Activated CD4-positive, CD25-positive, alpha-beta regulatory T cell treated with anti-CD3 and anti-CD28 coated beads, Interleukin-2, amount 50 U/mL, for 16 hours (primary cell): ENCODE results near the gene TMEM139.
"Not testable (repeated sequence)": the region's sequence is repeated elsewhere in the genome, so short reads cannot be mapped to it uniquely, and the experiment has no call there.

Experiments
- DNase-seq: peaks from one replicate; pipeline ENCODE4 v3.0.0-alpha.2; 2020; ENCODE audit warnings: low read depth, low spot score

Gene TMEM139

GRCh38 chr7:143288836-143289235 lies 4.1 kb downstream of the TMEM139 start:
- no peak for DNase-seq

GRCh38 chr7:143289421-143289820 lies 4.7 kb downstream of the TMEM139 start:
- DNase-seq = no peak

DNA sequence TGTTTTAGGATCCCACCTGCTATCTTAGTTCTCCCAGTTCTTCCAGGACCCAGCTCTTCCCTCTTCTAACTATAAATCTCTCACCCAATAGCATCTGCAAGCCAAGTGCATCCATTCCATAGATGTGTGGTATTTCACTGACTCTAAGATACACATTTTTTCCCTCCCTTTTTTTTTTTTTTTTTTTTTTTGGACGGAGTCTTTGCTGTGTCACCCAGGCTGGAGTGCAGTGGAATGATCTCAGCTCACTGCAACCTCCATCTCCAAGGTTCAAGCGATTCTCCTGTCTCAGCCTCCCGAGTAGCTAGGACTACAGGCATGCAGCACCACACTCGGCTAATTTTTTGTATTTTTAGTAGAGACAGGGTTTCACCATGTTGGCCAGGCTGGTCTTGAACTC lies 5.1 kb downstream of the TMEM139 start:
- not testable (repeated sequence) for DNase-seq

- DNase-seq = no peak
Measured at GRCh38 chr7:143290293-143290692, 5.5 kb downstream of the TMEM139 start.

GRCh38 chr7:143292876-143293275 lies 8.1 kb downstream of the TMEM139 start:
- DNase-seq = no peak

DNA sequence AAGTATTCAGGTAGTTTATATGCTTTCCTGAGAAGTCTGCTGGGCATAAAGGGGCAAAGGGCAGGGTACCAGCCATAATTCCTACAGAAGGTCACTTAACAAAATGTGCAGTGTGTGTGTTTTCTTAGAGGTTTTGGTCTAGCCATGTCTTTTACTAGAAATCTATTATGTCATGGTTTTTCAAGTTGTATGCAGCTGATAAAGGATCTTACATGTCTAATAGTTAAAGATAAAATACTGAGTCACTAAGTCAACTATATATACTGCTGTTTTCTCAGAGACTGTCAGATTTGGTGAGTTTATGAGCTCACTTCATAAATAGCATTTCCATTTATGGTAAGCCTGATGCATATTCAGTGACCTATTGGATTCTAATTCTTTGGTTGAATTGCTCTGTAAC lies 11.1 kb downstream of the TMEM139 start:
- DNase-seq = no peak

DNA sequence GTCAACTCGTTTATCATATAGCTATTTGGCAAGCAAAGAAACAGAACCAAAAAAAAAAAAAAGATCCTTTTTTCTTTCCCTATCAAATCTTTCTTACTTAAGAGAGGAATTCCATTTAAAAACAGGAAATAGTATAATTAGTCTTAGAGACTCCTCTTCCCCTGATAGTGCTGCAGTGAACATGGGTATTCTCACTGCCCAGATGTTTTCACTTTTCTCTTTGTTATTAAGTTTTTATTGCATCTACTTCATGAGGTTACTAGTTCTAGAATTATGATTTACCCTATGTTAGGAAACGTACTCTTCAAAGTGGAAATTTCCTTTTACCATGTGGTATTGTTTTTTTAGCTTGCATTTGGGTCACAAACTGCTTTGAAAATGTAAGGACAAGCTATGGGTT lies 11.9 kb downstream of the TMEM139 start:
- no peak for DNase-seq

DNA sequence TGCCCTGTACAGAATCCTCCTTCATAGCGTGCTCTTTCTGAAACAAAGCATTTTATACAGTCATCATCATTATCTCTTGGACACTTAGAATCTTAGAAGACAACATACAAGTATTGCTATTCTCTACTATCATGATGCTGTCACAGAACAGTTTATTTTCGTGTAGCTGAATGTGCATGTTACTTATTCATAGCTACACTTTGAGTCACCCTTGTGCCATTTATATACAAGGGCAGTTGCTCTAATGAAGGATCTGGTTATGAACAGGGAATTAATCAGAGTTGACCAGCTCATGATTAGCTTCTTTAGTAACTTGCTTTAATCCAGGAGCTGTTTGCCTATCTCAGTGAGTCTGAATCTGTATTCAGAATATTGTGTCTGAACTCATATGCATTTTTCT lies 14.6 kb downstream of the TMEM139 start:
- DNase-seq = no peak

- DNase-seq = peak; percentile 26
Measured at GRCh38 chr7:143299840-143300239, 15.1 kb downstream of the TMEM139 start.

DNA sequence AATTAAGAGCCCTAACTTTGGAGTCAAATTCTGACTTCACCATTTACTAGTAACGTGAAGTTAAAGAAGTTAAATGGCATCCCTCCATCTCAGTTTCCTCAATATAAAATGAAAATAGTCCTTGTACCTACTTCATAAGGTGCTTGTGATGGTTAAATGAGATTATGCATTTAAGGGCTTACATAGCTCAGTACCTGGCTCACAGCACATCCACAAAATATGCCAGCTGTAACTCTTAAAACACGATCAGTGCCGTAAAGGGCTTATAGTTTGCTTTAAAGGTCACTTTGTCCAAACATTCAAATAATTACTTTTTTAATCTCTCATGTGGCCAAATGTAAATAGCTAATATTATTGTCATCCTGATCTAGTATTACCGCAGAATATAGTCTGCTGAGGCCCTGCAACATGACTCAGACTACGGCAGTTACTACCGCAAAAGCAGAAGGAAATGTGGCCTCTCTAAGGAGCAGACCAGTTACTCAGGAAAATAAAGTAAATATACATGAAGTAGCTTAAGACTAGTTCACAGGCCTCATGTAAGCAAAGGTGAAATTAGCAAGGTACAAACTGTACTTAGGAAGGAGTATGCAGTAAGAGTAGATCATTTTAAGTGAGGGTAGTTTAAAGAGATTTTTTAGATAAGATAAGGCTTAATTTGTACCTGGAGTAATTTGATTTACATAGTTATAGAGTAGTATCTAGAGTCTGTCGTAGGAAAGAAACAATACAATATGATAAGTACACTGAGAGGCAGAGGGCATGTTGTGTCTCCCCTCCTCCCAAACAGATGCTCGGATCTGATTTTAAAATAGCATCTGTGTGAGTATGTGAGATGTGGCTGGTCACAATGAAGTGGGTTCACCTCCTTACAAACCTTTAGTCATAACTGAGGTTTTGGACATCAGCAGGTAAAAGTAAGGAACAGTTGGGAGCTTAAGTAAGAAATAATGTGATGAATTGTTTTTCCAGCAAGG lies 16.5 kb downstream of the TMEM139 start:
- DNase-seq = no peak

- no peak for DNase-seq
Measured at GRCh38 chr7:143303733-143304132, 19.0 kb downstream of the TMEM139 start.

- no peak for DNase-seq
Measured at GRCh38 chr7:143304938-143305337, 20.2 kb downstream of the TMEM139 start.

DNA sequence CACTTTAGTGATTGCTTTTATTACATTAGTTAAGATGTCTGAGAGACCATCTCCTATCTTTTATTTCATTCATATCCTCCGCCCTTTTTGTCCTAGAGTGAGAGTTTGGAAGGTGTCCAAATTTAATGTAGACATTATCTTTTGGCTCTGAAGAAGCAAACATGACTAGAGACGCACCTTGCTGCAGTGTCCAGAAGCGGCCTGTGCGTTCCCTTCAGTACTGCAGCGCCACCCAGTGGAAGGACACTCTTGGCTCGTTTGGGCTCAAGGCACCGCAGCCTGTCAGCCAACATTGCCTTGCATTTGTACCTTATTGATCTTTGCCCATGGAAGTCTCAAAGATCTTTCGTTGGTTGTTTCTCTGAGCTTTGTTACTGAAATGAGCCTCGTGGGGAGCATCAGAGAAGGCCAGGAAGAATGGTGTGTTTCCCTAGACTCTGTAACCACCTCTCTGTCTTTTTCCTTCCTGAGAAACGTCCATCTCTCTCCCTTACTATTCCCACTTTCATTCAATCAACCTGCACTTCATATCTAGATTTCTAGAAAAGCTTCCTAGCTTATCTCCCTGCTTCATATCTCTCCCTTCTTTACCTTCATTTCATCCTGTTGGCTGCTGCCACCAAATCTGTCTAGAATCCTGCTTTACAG lies 20.8 kb downstream of the TMEM139 start:
- peak; percentile 45 for DNase-seq

- no peak for DNase-seq
Measured at GRCh38 chr7:143308632-143309031, 23.9 kb downstream of the TMEM139 start.

GRCh38 chr7:143314127-143314526 lies 29.4 kb downstream of the TMEM139 start:
- no peak for DNase-seq

GRCh38 chr7:143315776-143316175 lies 31.0 kb downstream of the TMEM139 start, which contains the start of gene CLCN1:
Gene CLCN1, plus strand, starts transcription at chr7:143316111. Its CDS starts 102 bp downstream, at chr7:143316213.
- DNase-seq = no peak

DNA sequence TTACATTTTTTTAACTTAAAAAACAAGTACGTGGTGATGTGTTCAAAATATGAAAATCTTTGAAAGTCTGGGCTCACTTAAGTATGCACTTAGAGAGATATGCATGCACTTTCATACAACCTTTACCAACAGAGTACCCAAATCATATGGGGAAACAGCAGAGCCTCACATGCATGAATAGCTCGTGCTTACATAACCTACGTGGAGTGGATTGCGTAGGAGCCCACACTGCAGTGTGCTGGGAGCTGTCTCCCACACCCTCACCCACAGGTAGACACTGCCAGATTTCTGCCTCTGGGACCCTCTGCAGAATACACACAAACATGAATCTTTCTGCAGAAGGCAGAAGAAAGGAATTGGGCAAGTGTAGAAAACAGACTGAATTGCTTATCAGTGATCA lies 31.7 kb downstream of the TMEM139 start:
- no peak for DNase-seq

GRCh38 chr7:143318661-143319060 lies 33.9 kb downstream of the TMEM139 start:
- no peak for DNase-seq

- no peak for DNase-seq
Measured at GRCh38 chr7:143320620-143321019, 35.9 kb downstream of the TMEM139 start.

DNA sequence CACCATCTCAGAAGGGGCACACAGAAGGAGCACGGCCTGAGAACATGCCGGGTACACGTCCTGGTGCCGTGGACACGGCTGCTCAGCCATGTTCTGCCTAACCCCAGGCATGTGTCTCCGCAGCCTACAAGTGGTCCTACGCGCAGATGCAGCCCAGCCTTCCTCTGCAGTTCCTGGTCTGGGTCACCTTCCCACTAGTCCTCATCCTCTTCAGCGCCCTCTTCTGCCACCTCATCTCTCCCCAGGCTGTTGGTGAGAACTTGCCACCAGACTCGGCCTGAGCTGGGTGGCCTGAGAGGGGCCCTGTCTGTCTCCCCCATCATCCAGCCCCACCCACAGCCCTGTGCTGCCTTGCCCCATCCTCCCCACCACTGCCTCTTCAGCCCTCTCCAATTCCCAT lies 36.5 kb downstream of the TMEM139 start:
- no peak for DNase-seq

GRCh38 chr7:143321734-143322133 lies 37.0 kb downstream of the TMEM139 start:
- no peak for DNase-seq

- no peak for DNase-seq
Measured at GRCh38 chr7:143322760-143323633, 38.2 kb downstream of the TMEM139 start.
